Choroid plexus epithelial cell (primary cell): ENCODE measurements around the gene ANKRD49.

Experiments used
- DNase-seq: peaks from one replicate; pipeline ENCODE4 v3.0.0-alpha.2; 2010; ENCODE audit warnings: low read depth
- H3K4me3 ChIP-seq: 2 replicates; pipeline ENCODE4 v1.5.1; 2011; ENCODE audit warnings: low read depth, mild to moderate bottlenecking, control low read depth, low read length, moderate library complexity
- TF ChIP-seq, protein P1 (sequence below): conservative IDR thresholded peaks from 2 replicates; pipeline ENCODE4 v1.5.1; 2011; ENCODE audit warnings: low read depth, mild to moderate bottlenecking, control low read depth, inconsistent platforms, low read length, moderate library complexity

ANKRD49 gene

DNA sequence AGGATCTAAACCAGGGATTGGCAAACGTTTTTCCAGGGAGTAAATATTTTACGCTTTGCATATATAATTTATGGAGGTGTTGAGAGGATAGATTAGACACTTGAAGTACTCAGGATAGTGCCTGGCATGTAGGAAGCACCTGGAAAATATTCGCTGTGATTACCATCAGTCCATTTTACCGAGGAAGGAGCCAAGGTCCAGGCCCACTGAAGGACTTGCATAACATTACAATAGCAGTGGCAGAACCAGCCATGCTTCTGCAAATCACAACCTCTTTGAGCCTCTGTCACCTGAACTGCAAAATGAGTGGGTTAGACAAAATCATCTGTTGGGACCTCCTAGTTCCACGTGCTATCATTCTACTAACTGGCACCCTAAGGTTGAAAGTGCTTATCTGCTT is 55.4 kb downstream of the ANKRD49 start:
- H3K4me3 ChIP-seq, result no peak overlapping the region
- TF ChIP-seq, protein P1, sequence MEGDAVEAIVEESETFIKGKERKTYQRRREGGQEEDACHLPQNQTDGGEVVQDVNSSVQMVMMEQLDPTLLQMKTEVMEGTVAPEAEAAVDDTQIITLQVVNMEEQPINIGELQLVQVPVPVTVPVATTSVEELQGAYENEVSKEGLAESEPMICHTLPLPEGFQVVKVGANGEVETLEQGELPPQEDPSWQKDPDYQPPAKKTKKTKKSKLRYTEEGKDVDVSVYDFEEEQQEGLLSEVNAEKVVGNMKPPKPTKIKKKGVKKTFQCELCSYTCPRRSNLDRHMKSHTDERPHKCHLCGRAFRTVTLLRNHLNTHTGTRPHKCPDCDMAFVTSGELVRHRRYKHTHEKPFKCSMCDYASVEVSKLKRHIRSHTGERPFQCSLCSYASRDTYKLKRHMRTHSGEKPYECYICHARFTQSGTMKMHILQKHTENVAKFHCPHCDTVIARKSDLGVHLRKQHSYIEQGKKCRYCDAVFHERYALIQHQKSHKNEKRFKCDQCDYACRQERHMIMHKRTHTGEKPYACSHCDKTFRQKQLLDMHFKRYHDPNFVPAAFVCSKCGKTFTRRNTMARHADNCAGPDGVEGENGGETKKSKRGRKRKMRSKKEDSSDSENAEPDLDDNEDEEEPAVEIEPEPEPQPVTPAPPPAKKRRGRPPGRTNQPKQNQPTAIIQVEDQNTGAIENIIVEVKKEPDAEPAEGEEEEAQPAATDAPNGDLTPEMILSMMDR, result no peak
- no peak for DNase-seq
